ENCODE data around the gene MUC16.

MUC16 gene

DNA sequence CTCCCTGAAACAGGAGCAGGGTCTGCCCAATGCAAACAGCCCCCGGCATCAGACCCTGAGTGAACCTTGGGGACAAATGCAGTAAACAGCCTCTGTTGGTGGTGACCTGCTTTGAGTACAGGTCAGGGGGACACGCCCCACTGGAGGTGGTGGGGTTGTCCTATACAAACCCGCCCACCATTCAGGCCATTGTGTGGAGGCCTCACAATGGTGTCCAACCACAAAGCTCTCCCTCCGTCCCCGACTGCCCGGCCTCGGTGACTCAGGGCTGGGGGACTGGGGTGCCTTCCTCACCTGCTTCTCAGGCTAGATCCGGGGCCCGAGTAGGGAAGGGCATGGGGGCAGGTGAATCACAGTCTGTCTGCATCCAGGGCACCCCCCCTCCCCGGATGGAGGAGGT lies 1.5 kb downstream of the MUC16 start:
- no peak for DNase-seq

DNA sequence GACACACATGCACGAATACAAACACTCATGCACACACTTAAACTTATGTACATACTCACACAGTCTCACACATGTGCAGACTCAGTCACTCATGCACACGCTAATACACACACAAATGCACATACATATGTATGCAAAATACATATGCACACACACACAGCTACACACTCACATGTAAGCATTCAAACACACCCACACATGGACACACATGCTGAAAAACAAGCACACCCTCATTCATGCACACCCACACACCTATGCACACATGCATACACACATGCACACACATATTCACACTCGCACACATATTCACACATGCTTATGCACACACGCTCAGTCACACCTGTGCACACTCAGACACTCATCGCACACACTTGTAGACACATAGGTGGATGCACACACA lies 9.3 kb downstream of the MUC16 start:
- DNase-seq, result no peak

DNA sequence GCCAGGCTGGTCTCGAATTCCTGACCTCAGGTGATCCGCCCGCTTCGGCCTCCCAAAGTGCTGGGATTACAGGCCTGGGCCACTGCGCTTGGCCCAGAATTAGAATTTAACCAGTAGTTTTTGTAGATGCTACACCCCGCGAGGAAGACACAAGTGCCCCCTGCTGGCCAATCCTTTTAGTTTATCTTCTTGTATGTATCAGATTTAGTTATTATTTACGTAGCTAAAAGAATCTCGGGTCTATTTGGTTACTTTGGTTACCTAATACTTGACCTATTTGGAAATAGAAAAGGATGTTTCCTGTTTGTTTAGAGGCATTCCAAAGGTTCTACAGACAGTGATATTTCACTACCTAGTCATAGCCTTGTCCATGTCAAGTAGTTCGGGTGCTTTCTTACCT lies 22.0 kb downstream of the MUC16 start:
- DNase-seq, result no peak

DNA sequence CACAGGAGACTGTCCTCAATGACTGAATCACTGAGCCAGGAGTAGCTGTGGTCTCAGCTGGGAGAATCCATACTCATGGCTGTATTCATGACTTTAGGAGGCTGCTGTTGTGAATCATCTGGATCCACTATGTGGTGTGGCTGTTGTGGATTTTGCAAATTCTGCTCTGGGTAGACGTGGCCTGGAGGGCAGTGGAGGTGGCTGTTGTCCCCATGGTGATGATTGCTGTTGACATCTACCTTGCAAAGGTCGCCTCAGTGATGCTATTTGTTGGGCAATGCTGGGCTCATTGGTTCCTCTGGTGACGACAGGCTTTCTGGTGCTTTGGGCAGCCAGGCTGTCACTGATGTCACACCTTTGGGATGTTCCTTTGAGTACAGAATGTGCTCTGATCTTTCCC lies 23.9 kb downstream of the MUC16 start:
- no peak for DNase-seq

DNA sequence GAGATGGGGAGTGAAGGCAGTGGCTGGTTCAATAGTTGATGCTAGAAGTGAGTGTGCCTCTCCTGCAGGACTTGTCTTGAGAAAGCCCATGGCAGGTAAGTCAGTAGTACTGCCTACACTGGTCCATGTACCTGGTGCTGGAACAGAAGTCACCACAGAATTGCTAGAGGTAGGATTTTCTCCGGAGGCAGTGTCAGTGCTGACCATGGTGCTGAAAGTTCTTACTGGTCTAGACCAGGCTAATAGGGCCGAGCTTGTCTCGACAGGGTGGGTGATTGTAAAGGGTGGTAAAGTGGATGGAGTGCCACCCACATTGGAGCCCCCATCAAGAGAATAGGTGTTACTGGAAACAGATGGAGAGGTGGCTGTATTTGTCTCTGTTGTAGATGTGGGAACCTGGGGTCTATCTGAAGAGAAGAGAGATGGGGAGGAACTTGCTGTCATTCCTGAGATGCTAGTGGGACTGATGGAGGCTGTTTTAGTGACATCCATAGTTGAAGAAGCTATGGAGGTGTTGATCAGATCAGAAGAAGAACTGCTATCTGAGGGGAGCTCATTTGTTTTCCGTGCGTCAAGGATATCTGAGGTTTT lies 36.6 kb downstream of the MUC16 start:
- no peak for DNase-seq

DNA sequence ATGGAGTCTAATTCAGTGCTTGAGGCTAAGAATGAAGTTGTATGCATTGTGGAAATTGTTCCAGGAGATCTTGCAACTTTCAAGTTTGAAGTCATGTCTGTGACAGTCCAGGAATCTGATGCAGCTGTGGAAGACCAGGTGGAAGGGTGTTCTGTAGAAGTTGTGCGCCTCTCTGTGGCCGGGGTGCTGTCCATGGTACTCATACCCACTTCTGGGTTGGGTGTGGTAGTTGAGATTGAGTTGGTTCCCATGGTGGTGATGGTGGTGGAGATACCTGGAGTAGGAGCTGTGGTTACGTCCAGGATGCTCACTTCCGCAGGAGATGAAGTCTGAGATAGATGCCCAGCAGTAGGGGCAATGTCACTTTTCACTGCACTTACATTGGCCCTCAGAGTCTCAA lies 44.3 kb downstream of the MUC16 start:
- DNase-seq, result no peak
